ENCODE data around the gene AQP12B.
"Not testable (repeated sequence)": the region's sequence is repeated elsewhere in the genome, so short reads cannot be mapped to it uniquely, and the experiment has no call there.

The AQP12B gene

GRCh38 chr2:240701091-240701735, 18.5 kb upstream of the AQP12B start:
- no peak for DNase-seq (ENCODE audit: low read depth)

- not testable (repeated sequence) for DNase-seq (ENCODE audit: low read depth)
Observed at GRCh38 chr2:240700616-240701015, 17.9 kb upstream of the AQP12B start.

GRCh38 chr2:240699835-240700234, 17.1 kb upstream of the AQP12B start:
- not testable (repeated sequence) for DNase-seq (ENCODE audit: low read depth)

- not testable (repeated sequence) for DNase-seq (ENCODE audit: low read depth)
Observed at GRCh38 chr2:240698852-240699561, 16.3 kb upstream of the AQP12B start.

GRCh38 chr2:240696469-240696868, 13.8 kb upstream of the AQP12B start:
- DNase-seq (ENCODE audit: low read depth): not testable (repeated sequence)

GRCh38 chr2:240695593-240695992, 12.9 kb upstream of the AQP12B start:
- not testable (repeated sequence) for DNase-seq (ENCODE audit: low read depth)

- DNase-seq (ENCODE audit: low read depth): not testable (repeated sequence)
Observed at GRCh38 chr2:240694304-240694703, 11.6 kb upstream of the AQP12B start.

- DNase-seq (ENCODE audit: low read depth): not testable (repeated sequence)
Observed at GRCh38 chr2:240692583-240693561, 10.2 kb upstream of the AQP12B start.

GRCh38 chr2:240691631-240692420, 9.1 kb upstream of the AQP12B start, which contains the start of gene AQP12A:
Gene AQP12A, plus strand, starts transcription at chr2:240691866. Its CDS starts 48 bp downstream, at chr2:240691914.
- not testable (repeated sequence) for DNase-seq (ENCODE audit: low read depth)

- not testable (repeated sequence) for DNase-seq (ENCODE audit: low read depth)
Observed at GRCh38 chr2:240691075-240691427, 8.4 kb upstream of the AQP12B start.

GRCh38 chr2:240690421-240691074, 7.9 kb upstream of the AQP12B start:
- not testable (repeated sequence) for DNase-seq (ENCODE audit: low read depth)

GRCh38 chr2:240689975-240690374, 7.3 kb upstream of the AQP12B start:
- no peak for DNase-seq (ENCODE audit: low read depth)

- no peak for DNase-seq (ENCODE audit: low read depth)
Observed at GRCh38 chr2:240688553-240688919, 5.9 kb upstream of the AQP12B start.

- DNase-seq (ENCODE audit: low read depth): no peak
Observed at GRCh38 chr2:240687741-240688552, 5.3 kb upstream of the AQP12B start.

- DNase-seq (ENCODE audit: low read depth): no peak
Observed at GRCh38 chr2:240687045-240687740, 4.5 kb upstream of the AQP12B start.

GRCh38 chr2:240686460-240686859, 3.8 kb upstream of the AQP12B start:
- DNase-seq (ENCODE audit: low read depth): no peak

GRCh38 chr2:240685771-240686371, 3.2 kb upstream of the AQP12B start:
- DNase-seq (ENCODE audit: low read depth): no peak

- not testable (repeated sequence) for DNase-seq (ENCODE audit: low read depth)
Observed at GRCh38 chr2:240683980-240684728, 1.5 kb upstream of the AQP12B start.

Measured in activated T-cell treated with anti-CD3 and anti-CD28 coated beads for 48 hours (primary cell).